Measurements from ENCODE around the gene THADA.
A peak's percentile ranks its signal among the peaks of the same experiment; 100 is the strongest.
"Not testable (repeated sequence)": the region's sequence is repeated elsewhere in the genome, so short reads cannot be mapped to it uniquely, and the experiment has no call there.

THADA gene, protein sequence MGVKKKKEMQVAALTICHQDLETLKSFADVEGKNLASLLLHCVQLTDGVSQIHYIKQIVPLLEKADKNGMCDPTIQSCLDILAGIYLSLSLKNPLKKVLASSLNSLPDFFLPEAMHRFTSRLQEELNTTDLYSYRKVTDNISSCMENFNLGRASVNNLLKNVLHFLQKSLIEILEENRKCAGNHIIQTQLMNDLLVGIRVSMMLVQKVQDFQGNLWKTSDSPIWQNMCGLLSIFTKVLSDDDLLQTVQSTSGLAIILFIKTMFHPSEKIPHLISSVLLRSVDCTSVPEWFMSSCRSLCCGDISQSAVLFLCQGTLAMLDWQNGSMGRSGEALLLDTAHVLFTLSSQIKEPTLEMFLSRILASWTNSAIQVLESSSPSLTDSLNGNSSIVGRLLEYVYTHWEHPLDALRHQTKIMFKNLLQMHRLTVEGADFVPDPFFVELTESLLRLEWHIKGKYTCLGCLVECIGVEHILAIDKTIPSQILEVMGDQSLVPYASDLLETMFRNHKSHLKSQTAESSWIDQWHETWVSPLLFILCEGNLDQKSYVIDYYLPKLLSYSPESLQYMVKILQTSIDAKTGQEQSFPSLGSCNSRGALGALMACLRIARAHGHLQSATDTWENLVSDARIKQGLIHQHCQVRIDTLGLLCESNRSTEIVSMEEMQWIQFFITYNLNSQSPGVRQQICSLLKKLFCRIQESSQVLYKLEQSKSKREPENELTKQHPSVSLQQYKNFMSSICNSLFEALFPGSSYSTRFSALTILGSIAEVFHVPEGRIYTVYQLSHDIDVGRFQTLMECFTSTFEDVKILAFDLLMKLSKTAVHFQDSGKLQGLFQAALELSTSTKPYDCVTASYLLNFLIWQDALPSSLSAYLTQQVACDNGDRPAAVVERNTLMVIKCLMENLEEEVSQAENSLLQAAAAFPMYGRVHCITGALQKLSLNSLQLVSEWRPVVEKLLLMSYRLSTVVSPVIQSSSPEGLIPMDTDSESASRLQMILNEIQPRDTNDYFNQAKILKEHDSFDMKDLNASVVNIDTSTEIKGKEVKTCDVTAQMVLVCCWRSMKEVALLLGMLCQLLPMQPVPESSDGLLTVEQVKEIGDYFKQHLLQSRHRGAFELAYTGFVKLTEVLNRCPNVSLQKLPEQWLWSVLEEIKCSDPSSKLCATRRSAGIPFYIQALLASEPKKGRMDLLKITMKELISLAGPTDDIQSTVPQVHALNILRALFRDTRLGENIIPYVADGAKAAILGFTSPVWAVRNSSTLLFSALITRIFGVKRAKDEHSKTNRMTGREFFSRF (N-terminal part only)

DNA sequence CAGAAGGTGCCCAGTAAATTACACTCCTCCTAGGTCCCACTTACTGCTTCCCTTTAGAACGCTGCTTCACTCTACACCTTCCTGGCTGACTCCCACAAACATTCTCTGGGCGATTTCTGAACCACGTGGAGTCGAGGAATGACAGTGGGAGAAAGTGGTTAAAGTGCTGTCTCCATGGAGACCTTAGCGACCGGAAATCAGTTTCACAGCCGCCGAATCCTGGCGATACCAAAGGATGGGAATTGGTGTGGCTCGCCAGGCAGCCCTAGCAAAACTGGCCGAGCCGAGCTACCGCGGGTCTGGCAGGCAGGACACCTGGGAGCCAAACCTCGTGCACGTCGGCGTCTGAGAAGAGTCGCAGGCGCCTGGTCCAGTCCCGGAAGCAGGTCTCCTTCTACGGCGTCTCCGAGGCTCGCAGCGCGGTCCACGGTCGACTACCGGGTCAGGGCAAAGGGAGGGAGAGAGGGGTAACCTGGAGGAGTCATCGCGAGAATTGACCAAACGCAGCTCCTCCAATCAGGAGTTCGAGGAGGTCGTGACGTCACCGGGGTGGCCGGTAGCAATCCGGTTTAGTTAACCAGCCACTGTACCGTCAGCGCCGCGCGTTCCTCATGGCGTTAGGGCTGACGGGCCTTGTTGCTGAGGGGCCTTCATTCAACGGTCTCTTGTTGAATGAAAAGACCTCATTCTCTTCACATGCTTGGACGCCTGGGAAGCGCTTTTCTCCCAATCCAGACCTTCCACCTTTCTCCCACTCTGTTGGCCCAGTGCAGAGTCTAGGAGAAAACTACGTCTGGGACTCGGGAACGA lies at the start of gene THADA:
THADA (minus strand) TSS at position 436 of the 810 bp plus-strand sequence. CDS start 3,646 bp downstream, outside the sequence.
- peak; percentile 92 for DNase-seq

DNA sequence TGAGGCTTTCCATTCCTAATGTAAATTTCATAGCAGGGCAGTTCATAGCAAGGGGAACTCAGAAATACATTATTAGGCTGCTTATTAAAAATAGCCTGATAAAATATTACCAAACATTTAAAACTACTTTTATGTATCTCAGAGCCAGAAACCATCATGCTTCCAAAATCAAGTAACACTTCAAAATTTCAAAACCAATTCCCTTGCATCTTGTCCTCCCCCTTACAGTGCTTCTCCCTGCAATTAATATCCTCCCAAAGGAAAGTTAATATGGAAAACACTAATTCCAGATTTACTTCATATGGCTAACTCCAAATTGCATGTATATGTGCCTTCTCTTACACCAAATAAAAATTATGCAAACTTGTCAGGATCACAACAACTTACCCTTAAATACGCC lies 47.8 kb upstream of the THADA start:
- no peak for DNase-seq

- DNase-seq, result no peak
Observed at GRCh38 chr2:43642363-43642762, 46.5 kb upstream of the THADA start.

DNA sequence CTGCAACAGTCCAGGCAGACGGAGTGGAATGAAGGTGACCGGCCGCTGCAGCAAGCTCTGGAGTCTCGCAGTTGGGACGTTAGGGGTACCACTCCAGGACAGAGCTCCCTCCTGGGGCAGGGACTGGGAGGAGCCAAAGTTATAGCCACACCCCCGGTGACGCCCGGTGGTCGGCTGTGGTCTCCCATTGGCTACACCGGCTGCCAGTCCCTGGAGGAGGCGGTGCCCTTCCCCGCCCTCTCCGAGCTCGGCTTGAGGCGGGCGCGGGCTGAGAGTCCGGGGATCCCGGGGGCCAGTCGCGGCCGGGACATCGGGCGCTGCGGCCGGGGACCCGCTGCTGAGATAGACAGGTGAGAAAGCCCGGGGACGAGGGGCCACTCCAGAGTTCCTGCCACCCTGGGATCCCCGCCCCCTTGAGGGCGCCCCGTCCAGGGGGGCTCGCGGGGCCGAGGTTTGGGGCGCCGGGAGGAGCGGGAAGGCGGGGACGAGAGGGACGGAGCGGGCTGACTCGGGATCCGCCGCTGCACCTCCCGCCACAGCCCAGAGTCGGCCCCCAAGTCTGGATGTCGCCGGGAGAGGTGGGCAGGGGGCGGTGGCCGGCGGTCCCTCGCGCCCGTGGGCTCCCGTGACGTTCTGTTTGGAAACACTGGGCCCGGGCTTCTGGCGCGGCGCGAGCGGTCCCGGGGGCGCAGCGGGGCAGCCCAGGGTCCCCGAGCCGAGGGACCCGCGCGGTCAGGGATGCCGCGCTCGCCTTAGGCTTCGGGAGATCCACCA lies 41.4 kb upstream of the THADA start, which contains the start of gene PLEKHH2:
PLEKHH2 (plus strand) TSS at position 231 of the 774 bp plus-strand sequence. CDS start 7,414 bp downstream, outside the sequence.
- DNase-seq, result peak; percentile 41

DNA sequence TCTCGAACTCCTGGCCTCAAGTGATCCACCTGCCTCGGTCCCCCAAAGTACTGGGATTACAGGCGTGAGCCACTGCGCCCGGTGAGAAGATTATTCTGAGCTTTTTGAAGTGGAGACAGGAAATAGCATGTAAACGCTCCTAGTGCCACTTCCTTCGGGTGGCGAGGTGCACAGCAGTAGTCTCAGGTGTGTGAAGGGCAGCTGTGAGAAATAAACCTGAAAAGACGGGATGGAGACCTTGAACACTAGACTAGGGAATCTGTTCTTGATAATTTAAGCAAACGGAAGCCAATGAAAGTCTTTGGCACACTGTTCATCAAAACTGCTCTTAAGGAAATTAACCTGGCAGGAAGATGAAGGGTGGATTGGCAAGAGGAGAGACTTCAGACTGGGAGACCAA lies 40.8 kb upstream of the THADA start:
- DNase-seq, result no peak

- DNase-seq, result not testable (repeated sequence)
Observed at GRCh38 chr2:43636153-43636552, 40.3 kb upstream of the THADA start.

- DNase-seq, result peak; percentile 78
Observed at GRCh38 chr2:43634604-43635306, 38.9 kb upstream of the THADA start.

DNA sequence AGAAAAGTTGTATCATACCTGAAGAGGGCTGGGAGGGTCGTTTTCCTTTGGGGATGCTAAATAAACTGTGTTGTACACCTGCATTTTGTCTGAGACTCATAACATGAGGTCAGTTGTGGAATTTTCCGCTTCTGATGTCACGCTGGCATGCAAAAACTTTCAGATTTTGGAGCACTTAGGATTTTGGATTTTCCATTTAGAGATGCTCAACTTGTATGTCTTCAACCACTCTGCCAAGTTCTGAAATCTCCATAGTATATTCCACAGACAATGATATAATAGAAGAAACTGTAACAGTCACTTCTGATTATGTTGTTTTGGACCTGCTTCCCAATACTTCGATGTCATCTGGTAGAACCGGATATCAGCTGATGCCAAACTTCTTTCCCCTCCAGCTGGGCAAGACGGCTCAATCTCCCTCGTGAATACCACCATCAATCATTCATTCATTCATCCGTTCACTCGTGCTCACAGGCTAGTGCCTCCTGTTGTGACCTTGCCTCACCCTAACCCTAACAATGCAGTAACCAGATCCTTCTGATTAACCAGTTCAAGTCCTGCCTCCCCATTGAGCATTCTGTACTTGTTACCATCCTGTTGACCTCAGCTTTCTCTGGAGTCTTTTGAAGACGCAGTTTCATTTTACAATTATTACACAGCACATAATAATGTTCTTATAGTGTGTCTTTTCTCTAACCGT lies 35.9 kb upstream of the THADA start:
- DNase-seq, result no peak

DNA sequence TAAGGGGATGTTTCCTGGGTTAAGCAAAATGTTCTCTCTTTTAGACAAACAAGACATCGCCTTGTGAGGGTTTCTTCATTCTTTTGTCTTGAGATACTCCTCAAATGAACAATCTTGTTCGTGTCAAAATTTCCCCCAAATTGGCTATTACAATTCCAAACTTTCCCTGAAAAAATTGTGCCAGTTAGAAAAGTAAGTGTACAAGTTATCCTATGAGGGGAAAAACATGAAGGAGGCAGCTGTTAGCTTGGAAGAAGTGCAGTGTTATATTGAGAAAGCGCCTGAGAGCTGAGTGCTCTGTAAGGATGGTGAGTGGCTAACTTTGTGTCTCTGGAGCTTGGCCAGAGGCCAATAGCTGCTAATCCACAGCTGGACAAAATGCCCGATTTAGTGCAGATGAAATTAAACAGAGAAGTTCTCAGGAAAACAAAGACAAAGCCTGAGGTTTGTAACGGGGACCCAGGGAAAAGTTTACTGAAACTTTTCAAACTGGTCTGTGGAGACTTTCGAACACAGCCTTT lies 27.2 kb upstream of the THADA start:
- DNase-seq, result no peak

- no peak for DNase-seq
Observed at GRCh38 chr2:43619511-43619910, 23.7 kb upstream of the THADA start.

GRCh38 chr2:43616967-43617680 lies 21.3 kb upstream of the THADA start:
- no peak for DNase-seq

GRCh38 chr2:43612944-43613343 lies 17.1 kb upstream of the THADA start:
- no peak for DNase-seq

- no peak for DNase-seq
Observed at GRCh38 chr2:43611987-43612894, 16.4 kb upstream of the THADA start.

DNA sequence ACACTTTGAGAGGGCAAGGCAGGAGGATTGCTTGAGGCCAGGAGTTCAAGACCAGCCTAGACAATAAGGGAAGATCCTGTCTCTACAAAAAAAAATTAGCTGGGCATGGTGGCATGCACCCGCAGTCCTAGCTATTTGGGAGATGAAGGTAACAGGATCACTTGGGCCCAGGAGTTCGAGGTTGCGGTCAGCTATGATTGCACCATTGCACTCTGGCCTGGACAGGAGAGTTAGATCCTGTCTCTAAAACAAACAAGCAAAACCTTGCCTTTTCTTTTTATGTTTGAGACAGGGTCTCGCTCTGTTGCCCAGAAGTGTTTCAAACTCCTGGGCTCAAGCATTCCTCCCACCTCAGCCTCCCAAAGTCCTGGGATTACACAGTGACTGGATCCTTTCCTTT lies 14.5 kb upstream of the THADA start:
- no peak for DNase-seq

DNA sequence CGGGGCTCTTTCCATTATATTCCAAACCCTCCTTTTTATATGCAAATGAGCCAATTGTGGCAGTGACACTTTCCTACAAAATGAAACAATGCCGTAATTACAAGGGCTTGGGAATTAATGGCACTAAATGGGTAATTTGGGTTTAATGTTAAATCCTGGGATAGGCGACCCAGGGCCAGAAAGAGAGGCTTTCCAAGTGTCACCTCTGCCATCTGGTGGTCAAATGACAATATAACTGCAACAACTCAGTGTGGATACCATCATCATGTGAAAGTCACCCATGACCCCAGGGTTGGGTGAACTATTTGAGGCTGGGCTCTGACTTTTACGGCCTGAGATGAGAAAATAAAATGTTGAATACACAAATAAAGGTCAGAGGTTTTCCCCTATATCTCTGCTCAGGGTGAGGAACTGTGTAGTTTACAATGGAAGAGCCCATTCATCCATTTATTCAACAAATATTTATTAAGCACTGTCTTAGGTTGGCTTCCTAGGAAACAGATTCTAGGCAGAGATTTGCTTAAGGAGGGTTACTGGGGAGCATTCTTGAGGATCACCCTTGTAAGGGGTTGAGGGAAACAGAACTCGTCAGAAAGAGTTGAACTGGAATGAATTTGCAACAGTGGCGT lies 13.6 kb upstream of the THADA start:
- DNase-seq, result no peak

DNA sequence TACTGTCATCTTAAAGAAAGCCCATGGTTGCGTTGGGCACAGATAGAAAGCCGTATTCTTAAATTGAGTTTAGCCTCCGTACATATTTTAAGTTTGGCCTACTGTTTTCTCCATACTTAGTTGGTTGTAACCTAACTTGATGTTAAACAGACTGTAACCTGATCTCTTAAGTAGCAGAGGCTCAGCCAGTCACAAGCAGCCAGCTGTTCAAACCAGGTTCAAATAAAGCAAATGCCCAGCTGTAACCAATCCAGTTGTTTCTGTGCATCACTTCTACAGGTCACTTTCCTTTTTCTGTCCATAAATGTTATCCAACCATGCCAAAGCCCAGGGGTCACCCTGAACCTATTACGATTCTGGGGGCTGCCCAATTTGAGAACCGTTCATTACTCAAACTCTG lies 10.0 kb upstream of the THADA start:
- no peak for DNase-seq

- DNase-seq, result no peak
Observed at GRCh38 chr2:43605079-43605655, 9.3 kb upstream of the THADA start.

All from NCI-H1436 treated with DMSO at 0.1 percent for 48 hours (cell line).